SK-N-DZ (cell line): ENCODE data around the gene NEU3.

Experiments
- DNase-seq: peaks from one replicate; pipeline ENCODE4 v3.0.0-alpha.2; 2015; ENCODE audit warnings: low spot score
- small RNA-seq, 2 experiments: library from RNA; depleted of rRNA; stranded (forward); fragments of <200 nt; gene quantifications; one replicate each; pipeline ENCODE3, GENCODE V24; 2014

Gene NEU3

GRCh38 chr11:75063741-75064314 lies 75.1 kb downstream of the NEU3 start:
- DNase-seq = no peak

- no peak for DNase-seq
Observed at GRCh38 chr11:75066061-75066460, 77.3 kb downstream of the NEU3 start.

Small RNA genes within 50 kb of the gene (small RNA-seq; reads per million reads assigned to genes)
- gene RNU6-216P = 0 reads per million in 2 experiments
